HEK293T (cell line): ENCODE results near the gene WRAP73.
"Not testable (repeated sequence)": the region's sequence is repeated elsewhere in the genome, so short reads cannot be mapped to it uniquely, and the experiment has no call there.

Source experiments
- CTCF ChIA-PET: fragments of 350-600 bp; formaldehyde crosslinking; extraction: SDS; loops from one replicate; lab custom pipeline; 2021; ENCODE audit warnings: antibody characterized with exemption, inconsistent platforms; lab: Yijun Ruan, JAX
- POLR2A ChIA-PET: fragments of 350-600 bp; formaldehyde crosslinking; extraction: SDS; loops from one replicate; lab custom pipeline; 2020; ENCODE audit warnings: antibody characterized with exemption, inconsistent platforms; lab: Yijun Ruan, JAX
- DNase-seq: peaks from one replicate; pipeline ENCODE4 v3.0.0; 2012; ENCODE audit warnings: mixed read lengths; ENCODE audit errors: extremely low spot score
- ARNT ChIP-seq: fragments of 450-650 bp; IDR thresholded peaks from 2 replicates; pipeline ENCODE4 v1.6.1; 2017; ENCODE audit warnings: mild to moderate bottlenecking
- BHLHE40 ChIP-seq: fragments of 450-650 bp; IDR thresholded peaks from 2 replicates; pipeline ENCODE4 v1.6.1; 2016; ENCODE audit warnings: mild to moderate bottlenecking, moderate library complexity, borderline replicate concordance
- CTBP1 ChIP-seq: fragments of 450-650 bp; IDR thresholded peaks from 2 replicates; pipeline ENCODE4 v1.6.1; 2016; ENCODE audit warnings: borderline replicate concordance
- ELF4 ChIP-seq: fragments of 450-650 bp; IDR thresholded peaks from 2 replicates; pipeline ENCODE4 v1.6.1; 2017; ENCODE audit warnings: antibody characterized with exemption
- FOXA1 ChIP-seq: fragments of 450-650 bp; IDR thresholded peaks from 2 replicates; pipeline ENCODE4 v1.6.1; 2016; ENCODE audit warnings: mild to moderate bottlenecking
- FOXK2 ChIP-seq: fragments of 450-650 bp; IDR thresholded peaks from 2 replicates; pipeline ENCODE4 v1.6.1; 2016; ENCODE audit warnings: mild to moderate bottlenecking
- FOXM1 ChIP-seq: fragments of 450-650 bp; IDR thresholded peaks from 2 replicates; pipeline ENCODE4 v1.6.1; 2017; ENCODE audit warnings: mild to moderate bottlenecking, borderline replicate concordance
- HDGF ChIP-seq: fragments of 450-650 bp; IDR thresholded peaks from 2 replicates; pipeline ENCODE4 v1.6.1; 2017; ENCODE audit warnings: antibody characterized with exemption, borderline replicate concordance
- L3MBTL2 ChIP-seq: fragments of 450-650 bp; conservative IDR thresholded peaks from 2 replicates; pipeline ENCODE4 v1.6.1; 2016; ENCODE audit warnings: mild to moderate bottlenecking
- LEF1 ChIP-seq: fragments of 450-650 bp; IDR thresholded peaks from 2 replicates; pipeline ENCODE4 v1.6.1; 2017; ENCODE audit warnings: mild to moderate bottlenecking, borderline replicate concordance
- NFRKB ChIP-seq: fragments of 450-650 bp; IDR thresholded peaks from 2 replicates; pipeline ENCODE4 v1.6.1; 2016; ENCODE audit warnings: mild to moderate bottlenecking, moderate library complexity
- PKNOX1 ChIP-seq: fragments of 450-650 bp; IDR thresholded peaks from 2 replicates; pipeline ENCODE4 v1.6.1; 2016
- SP1 ChIP-seq: fragments of 450-650 bp; IDR thresholded peaks from 2 replicates; pipeline ENCODE4 v1.6.1; 2017
- SUZ12 ChIP-seq: fragments of 450-650 bp; IDR thresholded peaks from 2 replicates; pipeline ENCODE4 v1.6.1; 2016; ENCODE audit warnings: mild to moderate bottlenecking
- TARDBP ChIP-seq: fragments of 450-650 bp; IDR thresholded peaks from 2 replicates; pipeline ENCODE4 v1.6.1; 2016
- ZNF384 ChIP-seq: fragments of 450-650 bp; IDR thresholded peaks from 2 replicates; pipeline ENCODE4 v1.6.1; 2016

WRAP73 gene

GRCh38 chr1:3588395-3588794 lies 61.5 kb downstream of the WRAP73 start:
- DNase-seq = no peak
- CTCF ChIA-PET = interaction anchor here (0.5 kb wide), 1 partner anchor 13 kb away, joined by 3 read pairs; no protein-coding TSS in a partner anchor

GRCh38 chr1:3586986-3587759 lies 62.7 kb downstream of the WRAP73 start:
- TF ChIP-seq BHLHE40 = no peak
- TF ChIP-seq SP1 = no peak
- no peak for TF ChIP-seq NFRKB
- no peak for TF ChIP-seq LEF1
- TF ChIP-seq TARDBP = no peak
- TF ChIP-seq HDGF = no peak
- no peak for TF ChIP-seq PKNOX1
- no peak for TF ChIP-seq FOXA1
- TF ChIP-seq L3MBTL2 = no peak
- TF ChIP-seq CTBP1 = no peak
- no peak for DNase-seq
- ChIA-PET POLR2A (no interaction called here), CTCF (interaction anchor here (1.1 to 1.2 kb wide), 2 partner anchors 27 to 32 kb away, joined by 4 to 5 read pairs; no protein-coding TSS in a partner anchor)

More at GRCh38 chr1:3588395-3588794, 61.5 kb downstream of the WRAP73 start:
- TF ChIP-seq ZNF384 = no peak
- TF ChIP-seq L3MBTL2 = no peak
- no peak for TF ChIP-seq ELF4
- TF ChIP-seq NFRKB = no peak
- TF ChIP-seq HDGF = no peak
- no peak for TF ChIP-seq CTBP1
- no peak for TF ChIP-seq PKNOX1
- no peak for TF ChIP-seq FOXM1
- no peak for TF ChIP-seq LEF1
- TF ChIP-seq FOXK2 = no peak
- no peak for TF ChIP-seq SUZ12
- TF ChIP-seq BHLHE40 = no peak
- TF ChIP-seq SP1 = no peak
- TF ChIP-seq TARDBP = no peak
- TF ChIP-seq FOXA1 = no peak
- POLR2A ChIA-PET = no interaction called here

- CTCF ChIA-PET = no interaction called here
- TF ChIP-seq L3MBTL2 (no peak), SP1 (no peak), PKNOX1 (no peak), TARDBP (no peak), HDGF (no peak), FOXA1 (no peak), ARNT (no peak), NFRKB (no peak), LEF1 (no peak), BHLHE40 (no peak), FOXM1 (no peak), SUZ12 (no peak), ELF4 (no peak), CTBP1 (no peak)
Observed at GRCh38 chr1:3585940-3586568, 63.8 kb downstream of the WRAP73 start.

GRCh38 chr1:3585353-3585868 lies 64.5 kb downstream of the WRAP73 start:
- DNase-seq, POLR2A ChIA-PET, CTCF ChIA-PET: not testable (repeated sequence)

More at GRCh38 chr1:3585940-3586568, 63.8 kb downstream of the WRAP73 start:
- no peak for DNase-seq
- POLR2A ChIA-PET = no interaction called here

GRCh38 chr1:3584915-3585314 lies 65.0 kb downstream of the WRAP73 start:
- ChIA-PET CTCF (no interaction called here), POLR2A (no interaction called here)
- no peak for TF ChIP-seq PKNOX1
- no peak for TF ChIP-seq BHLHE40
- no peak for TF ChIP-seq CTBP1
- TF ChIP-seq FOXK2 = no peak
- TF ChIP-seq HDGF = no peak
- TF ChIP-seq SP1 = no peak
- TF ChIP-seq TARDBP = no peak
- no peak for TF ChIP-seq ARNT
- DNase-seq = no peak

GRCh38 chr1:3583751-3584150 lies 66.2 kb downstream of the WRAP73 start:
- POLR2A ChIA-PET, CTCF ChIA-PET, DNase-seq: not testable (repeated sequence)
